Sciatic nerve (tissue), 2 donors: Measurements from ENCODE around the gene ALOX5AP. TPM values are rescaled to one million over a fixed set of nuclear protein-coding genes. Genes with fewer than 3 reads are reported as not detected.

ENCODE experiments used
- ATAC-seq: fragments of 200-7000 bp; cut with Tn5 transposase; one replicate; pipeline ENCODE4 v1.9.1; 2020; ENCODE audit warnings: mild to moderate bottlenecking, moderate library complexity
- DNase-seq: peaks from one replicate; pipeline ENCODE4 v3.0.0-alpha.2; 2020; ENCODE audit warnings: low spot score
- intact Hi-C: fragments of 100-400 bp; cut with DNase I; formaldehyde crosslinking; loops from one replicate; pipeline ENCODE4 v1.14.2; 2022
- total RNA-seq: library from RNA; stranded (reverse); fragmentation: NEBNext Ultra II Directional; extraction: Animal tissue kit (Norgen Biotek cat#: 25700); gene quantifications from one replicate; pipeline ENCODE4 v1.2.1, GENCODE V29; 2021
- donor health status: DM: no; HTN: no; CAD: no.
- donor health status: DM: no; HTN: no; CAD: no.

ALOX5AP gene
- total RNA-seq, 1 donor from 2014 or later: 21.8 TPM

GRCh38 chr13:30711837-30712236 lies 23.5 kb upstream of the ALOX5AP start:
- ATAC-seq (no peak), DNase-seq (no peak)
- intact Hi-C loops: no loop called here

- intact Hi-C loops: no loop called here
- DNase-seq (no peak), ATAC-seq (peak; percentile 85)
Measured at GRCh38 chr13:30712536-30713532, 22.5 kb upstream of the ALOX5AP start.

- DNase-seq (no peak), ATAC-seq (no peak)
- intact Hi-C loops: no loop called here
Measured at GRCh38 chr13:30714629-30715371, 20.5 kb upstream of the ALOX5AP start.

GRCh38 chr13:30715372-30715756 lies 20.0 kb upstream of the ALOX5AP start:
- ATAC-seq (no peak), DNase-seq (no peak)
- intact Hi-C loops: no loop called here

- intact Hi-C loops: no loop called here
- ATAC-seq (no peak), DNase-seq (no peak)
Measured at GRCh38 chr13:30715837-30716236, 19.5 kb upstream of the ALOX5AP start.

GRCh38 chr13:30718661-30719524 lies 16.4 kb upstream of the ALOX5AP start:
- no peak for DNase-seq
- intact Hi-C loops: no loop called here
- no peak for ATAC-seq

- intact Hi-C loops: no loop called here
- ATAC-seq (no peak), DNase-seq (no peak)
Measured at GRCh38 chr13:30719525-30719914, 15.8 kb upstream of the ALOX5AP start.

- intact Hi-C loops: no loop called here
- DNase-seq: no peak
- ATAC-seq: peak; percentile 46
Measured at GRCh38 chr13:30720172-30720869, 15.0 kb upstream of the ALOX5AP start.

GRCh38 chr13:30721936-30722335 lies 13.4 kb upstream of the ALOX5AP start:
- ATAC-seq: no peak
- intact Hi-C loops: no loop called here
- DNase-seq: no peak

GRCh38 chr13:30722361-30722760 lies 13.0 kb upstream of the ALOX5AP start:
- DNase-seq (no peak), ATAC-seq (no peak)
- intact Hi-C loops: no loop called here

- DNase-seq (no peak), ATAC-seq (no peak)
- intact Hi-C loops: no loop called here
Measured at GRCh38 chr13:30724778-30725177, 10.6 kb upstream of the ALOX5AP start.

GRCh38 chr13:30725326-30726085 lies 9.8 kb upstream of the ALOX5AP start:
- intact Hi-C loops: no loop called here
- no peak for DNase-seq
- no peak for ATAC-seq

- no peak for ATAC-seq
- no peak for DNase-seq
- intact Hi-C loops: no loop called here
Measured at GRCh38 chr13:30726192-30726591, 9.2 kb upstream of the ALOX5AP start.

GRCh38 chr13:30727491-30728355 lies 7.6 kb upstream of the ALOX5AP start:
- intact Hi-C loops: no loop called here
- DNase-seq: no peak
- ATAC-seq: no peak

GRCh38 chr13:30729801-30730200 lies 5.5 kb upstream of the ALOX5AP start:
- no peak for ATAC-seq
- DNase-seq: no peak
- intact Hi-C loops: no loop called here

GRCh38 chr13:30730526-30730925 lies 4.8 kb upstream of the ALOX5AP start:
- DNase-seq (no peak), ATAC-seq (no peak)
- intact Hi-C loops: no loop called here
